Measurements from ENCODE around the gene PPEF2. TPM values are rescaled to one million over a fixed set of nuclear protein-coding genes. Genes with fewer than 3 reads are reported as not detected.

The PPEF2 gene
- total RNA-seq, 4 donors from 2014 or later = not detected

DNA sequence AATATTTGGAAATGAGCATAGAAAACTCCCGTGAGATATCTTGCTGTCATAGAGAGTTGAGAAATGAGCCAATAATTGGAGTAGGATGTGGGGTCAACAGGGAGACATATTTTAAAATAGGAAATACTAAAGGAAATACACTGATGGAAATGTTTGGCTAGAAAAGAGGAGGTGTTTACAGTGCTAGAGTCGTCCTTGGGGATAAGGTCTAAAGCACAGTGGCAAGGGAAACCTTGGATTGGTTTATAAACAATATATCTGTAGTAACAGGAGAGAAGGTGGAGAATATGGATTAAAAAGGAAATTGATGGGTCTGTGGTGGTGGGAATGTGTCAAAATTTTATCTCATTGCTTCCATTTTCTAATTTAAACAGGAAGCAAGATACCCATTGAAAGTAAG is 82.1 kb downstream of the PPEF2 start:
- 60 to 61% methylated on average over 2 of the region's 2 CpGs for WGBS, 2 donors
- intact Hi-C loops (cut with DNase I) = no loop called here
- no peak for DNase-seq
- no peak for TF ChIP-seq POLR2A (IDR thresholded peaks at IDR 0.05)
- TF ChIP-seq CTCF (IDR thresholded peaks at IDR 0.05) = no peak
- no peaks in the 10 kb centered on the region for H3K9me3 ChIP-seq
- no peaks in the 10 kb centered on the region for H3K27me3 ChIP-seq
- H3K4me3 ChIP-seq (replicated peaks in 1 of 3) = no peak overlapping the region
- no peaks in the 10 kb centered on the region for H3K36me3 ChIP-seq
- no peak overlapping the region for H3K27ac ChIP-seq
- H3K4me1 ChIP-seq = peaks cover 10 to 15% of the 10 kb centered on the region in 2 donors

DNA sequence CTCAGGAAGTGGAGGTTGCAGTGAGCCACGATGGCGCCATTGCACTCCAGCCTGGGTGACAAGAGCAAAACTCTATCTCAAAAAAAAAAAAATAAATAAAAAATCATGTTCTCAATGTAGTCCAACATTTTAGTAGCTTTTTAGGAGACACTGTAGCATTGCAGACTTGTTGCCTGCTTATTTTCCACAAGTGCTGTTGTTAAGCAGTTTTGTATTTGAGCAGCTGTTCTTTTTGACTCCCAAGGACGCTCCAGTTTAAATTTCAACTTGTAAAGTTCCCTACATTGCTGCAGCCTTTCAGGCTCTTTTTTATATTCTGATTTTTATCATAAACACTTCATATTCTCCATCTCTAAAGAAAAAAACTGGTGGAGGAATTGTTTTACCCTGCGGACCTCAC is 83.1 kb downstream of the PPEF2 start:
- Histone ChIP-seq H3K27ac (peak overlapping the region in 2 of 3 donors; percentile 46 to 60), H3K9me3 (no peaks in the 10 kb centered on the region), H3K27me3 (no peaks in the 10 kb centered on the region), H3K36me3 (peaks cover 5 to 10% of the 10 kb centered on the region in 2 donors), H3K4me1 (peaks cover 10 to 15% of the 10 kb centered on the region in 2 donors), H3K4me3 (replicated peaks in 1 of 3) (no peak overlapping the region)
- no peak for DNase-seq
- 69 to 83% methylated on average over 4 of the region's 4 CpGs for WGBS, 2 donors
- no peak for TF ChIP-seq POLR2A (IDR thresholded peaks at IDR 0.05)
- no peak for TF ChIP-seq CTCF (IDR thresholded peaks at IDR 0.05)
- intact Hi-C loops (cut with DNase I) = no loop called here

- DNase-seq = peak; percentile 57
- 35 to 50% methylated on average over 2 of the region's 2 CpGs for WGBS, 2 donors
- Histone ChIP-seq H3K27ac (peak overlapping the region in 2 of 3 donors; percentile 46 to 60), H3K36me3 (peaks cover 13 to 22% of the 10 kb centered on the region in 2 donors), H3K4me1 (peaks cover 10 to 15% of the 10 kb centered on the region in 2 donors), H3K9me3 (no peaks in the 10 kb centered on the region), H3K4me3 (replicated peaks in 1 of 3) (no peak overlapping the region), H3K27me3 (no peaks in the 10 kb centered on the region)
- intact Hi-C loops (cut with DNase I) = no loop called here
- no peak for TF ChIP-seq CTCF (IDR thresholded peaks at IDR 0.05)
- no peak for TF ChIP-seq POLR2A (IDR thresholded peaks at IDR 0.05)
Measured at GRCh38 chr4:75817901-75818300, 84.4 kb downstream of the PPEF2 start.

Small RNA genes within 50 kb of the gene (small RNA-seq; reads per million reads assigned to genes)
- not detected for gene RNU2-16P

Other genes with a start within 250 kb of the PPEF2 start
- 100 to 1,000 TPM; 117 to 179 (median 139) TPM for gene G3BP2, start 229.0 kb downstream of the PPEF2 start, total RNA-seq
- gene USO1, start 177.9 kb downstream of the PPEF2 start, total RNA-seq = 100 to 1,000 TPM in 2 of 4 donors, 10 to 100 TPM in 2; 97.2 to 102 (median 100) TPM
- gene NAAA, start 38.6 kb upstream of the PPEF2 start, total RNA-seq = 10 to 100 TPM; 54.2 to 93.5 (median 68.5) TPM
- 10 to 100 TPM; 40.7 to 57.1 (median 45.8) TPM for gene SDAD1, start 88.5 kb upstream of the PPEF2 start, total RNA-seq
- 1 to 10 TPM in 3 of 4 donors, under 1 TPM in 1; 0.75 to 3.8 (median 1.7) TPM for gene CXCL9, start 105.1 kb upstream of the PPEF2 start, total RNA-seq
- gene CXCL10, start 121.0 kb upstream of the PPEF2 start, total RNA-seq = 1 to 10 TPM in 1 of 4 donors, not detected in 3; 2.7 TPM
- 1 to 10 TPM in 1 of 4 donors, not detected in 3; 1.3 TPM for gene CXCL11, start 133.6 kb upstream of the PPEF2 start, total RNA-seq
- gene ART3, start 172.3 kb upstream of the PPEF2 start, total RNA-seq = 1 to 10 TPM in 1 of 4 donors, not detected in 3; 2.1 TPM
- gene NUP54, start 245.9 kb upstream of the PPEF2 start, total RNA-seq = 10 to 100 TPM; 37.7 to 49.7 (median 48.8) TPM

Measured in thyroid gland (tissue), 4 donors.